Measurements from ENCODE around the gene TMEM115.
A peak's percentile ranks its signal among the peaks of the same experiment; 100 is the strongest.

TMEM115 gene, protein sequence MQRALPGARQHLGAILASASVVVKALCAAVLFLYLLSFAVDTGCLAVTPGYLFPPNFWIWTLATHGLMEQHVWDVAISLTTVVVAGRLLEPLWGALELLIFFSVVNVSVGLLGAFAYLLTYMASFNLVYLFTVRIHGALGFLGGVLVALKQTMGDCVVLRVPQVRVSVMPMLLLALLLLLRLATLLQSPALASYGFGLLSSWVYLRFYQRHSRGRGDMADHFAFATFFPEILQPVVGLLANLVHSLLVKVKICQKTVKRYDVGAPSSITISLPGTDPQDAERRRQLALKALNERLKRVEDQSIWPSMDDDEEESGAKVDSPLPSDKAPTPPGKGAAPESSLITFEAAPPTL

DNA sequence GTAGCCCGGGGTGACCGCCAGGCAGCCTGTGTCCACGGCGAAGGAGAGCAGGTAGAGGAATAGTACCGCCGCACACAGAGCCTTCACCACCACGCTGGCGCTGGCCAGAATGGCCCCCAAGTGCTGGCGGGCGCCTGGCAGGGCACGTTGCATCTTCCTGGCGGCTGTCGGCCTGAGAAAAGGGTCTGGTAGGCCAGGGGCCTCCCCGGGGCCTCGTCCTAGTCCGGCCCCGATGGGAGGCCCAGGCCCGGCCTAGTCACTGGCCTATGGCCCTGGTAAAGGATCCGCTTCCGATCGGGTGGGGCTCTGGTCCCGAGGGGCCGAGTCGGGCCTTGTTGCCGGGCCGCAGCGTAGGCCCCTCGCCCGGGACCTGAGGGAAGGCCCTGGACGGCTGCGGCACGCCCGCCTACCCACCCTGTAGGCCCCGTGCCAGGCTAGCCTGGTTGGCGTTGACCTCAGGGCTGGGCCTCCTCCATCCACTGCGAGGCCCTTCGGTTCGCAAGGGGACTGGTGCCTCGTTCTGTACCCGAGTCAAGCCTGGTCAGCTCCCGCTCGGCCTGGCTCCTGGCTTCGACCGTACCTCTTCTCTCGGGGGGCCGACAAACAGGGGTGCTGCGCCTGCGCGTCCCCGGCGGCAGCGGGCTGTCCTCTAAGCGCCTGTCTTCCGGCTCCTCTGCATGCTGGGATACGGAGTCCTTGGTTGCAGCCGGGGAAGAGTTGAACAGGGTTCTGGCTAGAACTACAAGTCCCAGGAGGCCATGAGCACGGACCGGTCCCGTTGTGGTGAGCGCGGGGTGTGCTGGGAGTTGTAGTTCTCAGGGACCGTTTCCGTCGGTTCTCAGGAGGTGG lies at the start of gene TMEM115:
Gene TMEM115, minus strand, starts transcription at position 611 of the 849 bp plus-strand sequence. Its CDS starts 458 bp downstream, at position 153.
- peak; percentile 97 to 98 (median 97) for DNase-seq

DNA sequence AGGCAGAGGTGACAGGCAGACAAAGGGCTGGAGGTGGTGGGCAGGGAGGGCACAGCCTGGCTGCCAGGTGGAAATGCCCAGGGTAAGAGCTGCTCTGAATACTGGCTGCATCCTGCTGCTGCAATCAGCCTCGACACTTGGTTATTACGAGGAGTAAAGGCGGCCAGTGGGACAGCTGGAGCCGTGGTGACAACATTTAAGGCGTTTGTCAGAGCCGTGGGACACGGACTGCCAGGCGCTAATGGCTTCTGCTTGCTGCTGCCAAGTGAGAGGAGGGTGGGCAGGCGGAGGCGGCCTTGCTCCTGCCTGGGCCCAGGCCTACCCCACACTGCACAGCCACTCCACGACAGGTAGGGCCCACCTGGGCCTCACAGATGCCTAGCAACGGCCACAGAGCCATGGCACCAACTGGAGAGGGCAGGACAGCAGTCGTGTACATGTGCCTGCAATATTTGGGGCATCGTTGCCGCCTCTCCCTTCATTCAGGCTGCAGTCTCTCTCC lies 49.2 kb upstream of the TMEM115 start:
- no peak for DNase-seq

GRCh38 chr3:50406487-50406886 lies 47.2 kb upstream of the TMEM115 start:
- no peak for DNase-seq

DNA sequence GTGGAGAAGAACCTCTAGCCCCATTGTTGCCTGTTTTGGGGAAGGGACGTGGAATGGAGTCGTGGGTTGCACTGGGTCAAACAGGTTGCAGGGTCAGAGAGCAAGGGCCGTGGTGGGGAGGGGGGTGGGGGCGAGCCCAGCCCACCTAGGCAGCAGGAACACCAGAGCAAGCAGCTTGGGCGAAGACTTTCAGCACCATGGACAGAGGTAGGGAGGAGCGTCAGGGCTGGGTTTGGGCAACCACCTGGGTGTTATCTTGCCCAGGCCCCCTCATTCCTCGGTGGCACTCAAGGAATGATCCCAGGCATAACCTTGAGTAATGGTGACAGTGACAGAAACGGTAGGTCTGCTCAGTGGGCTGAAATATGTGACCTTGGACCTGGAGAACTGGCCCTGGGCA lies 45.9 kb upstream of the TMEM115 start:
- DNase-seq, result peak in 2 of 3 donors; percentile 27 to 46

DNA sequence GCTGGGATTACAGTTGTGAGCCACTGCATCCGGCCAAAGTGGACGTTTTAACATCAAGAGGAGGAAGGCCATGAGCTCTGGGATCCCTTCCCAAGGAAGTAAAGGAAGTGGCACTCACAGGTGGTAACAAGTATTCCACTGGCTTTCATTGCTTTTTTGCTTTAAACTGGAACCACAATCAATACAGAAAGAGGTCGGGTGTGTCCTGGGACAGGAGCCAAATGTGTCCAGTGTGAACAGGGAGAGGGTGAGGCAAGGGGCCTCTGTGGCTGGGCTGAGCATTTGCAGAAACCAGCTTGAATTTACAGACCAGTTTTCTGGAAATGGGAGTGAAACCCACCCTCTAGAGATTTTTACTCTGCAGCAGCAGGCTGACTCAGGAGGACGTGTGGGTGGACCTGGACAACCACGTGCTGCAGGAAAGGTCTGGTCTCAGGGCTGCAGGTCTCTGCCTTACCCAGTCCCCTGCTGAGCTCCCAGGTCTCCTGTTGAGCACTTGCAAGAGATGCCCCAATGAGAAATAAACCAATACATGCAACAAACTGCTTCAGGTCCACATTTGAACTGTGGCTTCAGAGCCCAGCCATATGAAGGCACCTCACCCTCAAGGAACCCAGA lies 42.8 kb upstream of the TMEM115 start:
- no peak for DNase-seq

DNA sequence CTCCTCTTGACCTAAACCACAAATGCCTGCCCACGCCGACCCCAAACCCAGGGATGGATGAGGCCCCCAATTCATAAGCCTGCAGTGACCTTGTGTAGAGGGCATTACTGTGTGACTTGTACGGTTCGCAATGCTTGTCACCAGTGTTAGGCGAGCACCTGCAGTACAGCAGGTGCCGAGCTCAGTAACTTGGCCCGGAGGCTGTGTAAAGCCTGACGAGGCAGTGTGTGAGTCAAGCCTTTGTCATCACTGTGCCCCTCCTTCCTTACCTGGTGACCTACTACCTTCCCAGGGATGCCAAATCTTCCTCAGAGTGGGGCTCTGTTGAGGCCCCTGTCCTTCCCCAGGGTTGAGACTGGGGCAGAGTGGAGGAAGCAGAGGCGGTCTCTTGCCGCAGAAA lies 37.2 kb upstream of the TMEM115 start:
- no peak for DNase-seq

DNA sequence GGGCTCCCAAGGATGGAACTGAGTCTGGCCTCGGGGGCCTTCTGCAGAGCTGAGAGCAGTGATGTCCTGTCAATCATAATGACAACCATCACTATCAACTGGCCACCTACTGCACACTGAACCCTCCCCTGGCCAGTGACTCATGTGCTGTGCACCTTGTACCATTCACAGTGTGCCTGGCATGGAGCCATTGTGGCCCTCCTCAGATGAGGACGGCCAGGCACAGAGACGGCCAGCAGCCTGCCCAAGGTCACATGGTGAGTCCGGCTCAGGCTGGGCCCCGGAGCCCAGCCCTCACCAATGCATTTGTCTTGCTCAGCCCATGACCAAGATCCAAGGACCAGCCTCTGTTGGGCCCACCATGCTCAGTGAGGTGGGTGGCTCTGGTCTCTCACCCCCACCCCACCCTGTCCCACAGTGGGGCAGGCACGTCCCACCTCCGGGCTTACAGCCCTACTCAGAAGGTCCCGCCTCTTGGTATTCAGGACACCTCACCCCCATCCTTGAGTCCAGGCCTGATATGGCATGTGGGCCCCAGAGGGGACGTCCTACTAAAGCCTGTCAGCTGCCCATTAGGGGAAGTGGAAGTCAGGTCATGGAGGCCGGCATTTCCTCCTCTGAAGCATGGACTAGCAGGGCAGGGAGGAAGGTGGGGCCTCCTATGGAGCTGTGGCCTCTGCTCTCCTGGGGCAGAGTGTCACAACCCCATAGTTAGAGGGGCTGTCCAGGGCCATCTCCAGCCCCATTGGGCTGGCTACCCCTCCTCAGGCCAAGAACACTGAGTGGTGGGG lies 35.9 kb upstream of the TMEM115 start:
- peak; percentile 80 to 83 (median 82) for DNase-seq

DNA sequence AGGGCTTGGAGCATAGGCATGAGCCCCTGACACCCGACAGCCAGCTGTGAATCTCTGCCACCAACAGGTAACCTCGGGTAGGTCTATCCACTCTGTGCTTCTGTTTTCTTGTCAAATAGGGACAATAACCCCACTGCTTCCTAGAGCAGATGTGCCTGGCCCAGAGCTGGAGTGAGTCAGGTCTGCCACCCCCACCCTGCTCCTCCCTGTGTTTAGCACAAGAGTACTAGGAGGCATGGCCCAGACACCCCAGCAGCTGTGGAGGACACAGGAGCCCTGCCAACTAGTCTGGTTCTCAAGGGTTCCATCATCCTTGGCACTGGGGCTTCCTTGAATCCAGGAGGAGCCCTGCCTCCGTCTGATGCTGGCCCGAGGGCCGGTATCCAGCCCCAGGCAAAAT lies 33.7 kb upstream of the TMEM115 start:
- no peak for DNase-seq

GRCh38 chr3:50392101-50392715 lies 32.9 kb upstream of the TMEM115 start:
- no peak for DNase-seq

DNA sequence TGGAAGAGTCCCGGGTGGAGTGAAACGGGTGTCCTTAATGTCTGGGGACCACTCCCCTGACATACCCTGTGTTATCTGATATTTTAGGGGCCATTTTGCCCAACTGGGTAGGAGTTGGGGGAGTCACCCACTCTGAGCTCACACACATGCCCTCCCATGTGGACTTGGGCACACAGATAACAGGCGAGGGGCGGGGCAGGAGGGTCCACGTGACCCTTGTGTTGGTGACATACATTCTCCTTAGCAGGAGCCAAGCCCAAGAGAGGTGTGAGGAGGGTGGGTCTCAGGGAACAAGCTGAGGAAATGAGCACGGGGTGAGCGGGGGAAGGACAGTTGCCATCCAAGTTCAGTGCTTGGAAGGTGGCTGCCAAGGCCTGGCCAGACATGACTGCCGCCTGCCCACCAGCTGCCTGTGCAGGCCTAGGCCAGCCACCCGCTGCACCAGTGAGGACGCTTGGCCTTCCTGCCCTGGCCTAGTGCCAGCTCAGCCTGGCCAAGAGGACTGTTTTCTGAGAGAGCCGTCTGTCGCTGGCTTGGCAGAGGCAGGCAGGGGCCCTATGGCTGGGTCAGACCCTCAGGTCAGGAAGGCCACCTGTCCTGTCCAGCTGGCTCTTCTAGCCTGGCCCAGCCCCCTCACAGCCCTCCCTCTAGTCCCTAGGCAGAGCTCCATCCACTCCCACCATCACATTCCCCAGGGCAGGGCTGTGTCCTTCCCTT lies 31.3 kb upstream of the TMEM115 start:
- DNase-seq, result no peak

DNA sequence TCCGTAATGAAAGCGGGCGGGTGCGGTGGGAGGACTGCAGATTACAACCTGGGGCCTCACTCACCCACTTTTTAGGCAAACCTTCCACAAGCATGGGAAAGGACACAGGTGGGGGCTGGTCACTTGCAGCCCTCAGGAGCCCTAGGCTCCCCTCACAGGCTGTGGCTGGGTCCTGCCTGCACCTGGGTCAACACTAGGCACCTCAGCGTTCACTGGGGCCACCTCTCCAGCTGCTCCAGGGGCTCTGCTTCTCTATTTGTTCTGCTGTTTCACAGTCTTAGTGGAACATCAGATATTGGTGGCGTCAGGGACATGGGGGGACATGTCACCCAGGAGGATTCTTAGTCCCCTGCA lies 30.1 kb upstream of the TMEM115 start:
- no peak for DNase-seq

DNA sequence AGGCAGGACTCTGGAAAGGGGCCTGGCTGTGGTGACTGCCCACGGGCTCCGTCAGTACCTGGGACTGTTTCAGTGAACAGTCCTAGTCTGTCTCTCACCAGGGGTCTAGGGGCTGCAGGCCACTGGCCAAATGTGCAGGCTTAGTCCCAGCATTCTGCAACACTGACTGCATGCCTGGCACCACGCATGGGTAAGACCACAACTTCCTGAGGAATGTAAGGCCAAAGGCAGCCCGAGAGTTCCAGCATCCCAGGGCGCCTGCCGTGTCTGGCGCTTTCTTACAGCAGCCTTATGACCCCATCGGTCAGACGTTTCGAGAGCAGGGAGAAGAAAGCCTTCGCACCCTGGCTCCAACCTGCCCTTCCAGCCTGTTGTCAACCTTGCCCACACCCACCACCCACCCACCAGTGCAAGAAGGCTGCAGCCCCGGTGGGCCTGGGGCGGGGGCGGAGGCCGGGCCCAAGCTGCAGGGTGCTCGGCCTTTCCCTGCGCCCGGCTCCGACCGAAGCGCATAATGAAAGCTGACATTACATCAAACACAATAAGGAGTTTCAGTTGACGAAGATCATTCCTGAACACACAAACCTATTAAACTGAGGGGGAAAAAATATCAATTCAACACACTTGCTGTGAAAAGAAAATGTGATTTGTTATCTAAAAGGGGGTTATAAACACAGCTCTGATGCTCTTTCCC lies 29.5 kb upstream of the TMEM115 start:
- DNase-seq, result no peak

DNA sequence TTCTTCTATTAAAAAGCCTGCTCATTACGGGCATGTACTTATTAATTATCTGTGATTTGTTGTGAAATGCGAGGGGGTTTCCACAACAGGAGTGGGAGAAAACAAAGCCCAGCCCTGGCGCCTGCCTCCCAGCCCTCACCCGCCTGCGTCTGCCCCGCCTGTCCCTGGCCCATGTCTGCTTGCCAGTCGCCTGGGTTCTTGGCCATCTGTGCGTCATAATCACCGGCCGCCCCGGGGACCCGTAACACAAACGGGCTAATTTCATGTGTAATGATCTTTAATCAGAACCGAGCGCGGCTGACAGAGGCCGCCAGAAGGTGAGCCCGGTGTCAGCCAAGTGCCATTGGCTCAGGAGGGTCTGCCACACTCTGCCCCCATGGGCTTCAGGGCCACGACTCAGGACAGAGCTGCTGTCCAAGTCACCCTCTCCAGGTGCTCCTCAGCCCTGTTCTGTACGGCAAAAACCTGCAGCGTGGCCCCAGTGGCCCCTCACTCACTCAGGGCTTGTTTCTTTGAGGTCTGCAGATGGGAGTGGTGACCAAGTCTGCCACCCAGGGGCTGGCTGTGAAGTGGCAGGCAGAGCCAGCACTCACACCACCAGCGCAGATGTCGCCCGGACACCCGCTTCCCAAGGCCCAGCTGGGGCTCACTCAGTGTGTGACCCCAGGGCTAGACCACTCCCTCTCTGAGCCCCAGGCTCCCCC lies 28.8 kb upstream of the TMEM115 start:
- DNase-seq, result peak in 2 of 3 donors; percentile 6 to 9

GRCh38 chr3:50385754-50386153 lies 26.4 kb upstream of the TMEM115 start:
- no peak for DNase-seq

- DNase-seq, result no peak
These were observed 24.4 kb upstream of the TMEM115 start for GRCh38 chr3:50383750-50384149.

- no peak for DNase-seq
These were observed 23.4 kb upstream of the TMEM115 start for GRCh38 chr3:50382722-50383121.

DNA sequence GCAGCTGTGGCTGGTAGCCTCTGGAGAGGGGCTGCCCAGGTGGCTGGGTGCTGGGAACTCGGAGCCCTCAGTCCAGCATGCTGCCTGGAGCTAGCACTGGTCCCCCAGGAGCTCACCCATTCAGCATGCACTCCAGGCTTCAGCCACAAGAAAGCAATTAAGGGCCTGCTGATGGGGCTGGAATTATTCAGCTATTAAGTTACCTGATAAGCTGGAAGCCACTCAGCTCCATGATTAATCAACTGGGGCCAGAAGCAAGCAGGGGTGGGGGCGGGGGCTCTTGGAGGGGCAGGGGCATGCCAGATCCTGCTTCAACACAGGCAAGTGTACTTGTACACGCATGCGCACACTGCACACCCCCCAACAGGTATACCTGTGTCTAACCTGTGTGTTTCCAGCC lies 22.1 kb upstream of the TMEM115 start:
- DNase-seq, result no peak

GRCh38 chr3:50380405-50381085 lies 21.2 kb upstream of the TMEM115 start:
- no peak for DNase-seq

DNA sequence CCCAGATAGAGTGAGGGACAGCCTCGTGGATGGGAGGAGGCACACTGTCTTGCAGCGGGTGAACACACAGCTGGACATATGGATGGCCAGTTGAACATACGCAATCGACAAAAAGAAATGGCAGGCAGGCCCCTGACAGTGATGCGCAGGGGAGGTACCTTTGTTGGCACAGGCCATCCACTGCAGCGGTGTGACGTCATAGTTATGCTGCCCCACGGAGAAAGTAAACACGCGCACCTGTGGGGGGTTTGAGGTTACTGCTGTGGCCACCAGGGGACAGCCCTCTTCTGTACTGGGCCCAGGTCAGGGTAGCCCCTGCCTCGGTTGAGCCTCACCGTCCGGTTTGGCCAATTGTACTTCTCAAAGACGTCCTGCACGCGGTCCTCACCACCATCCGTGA lies 19.4 kb upstream of the TMEM115 start:
- no peak for DNase-seq

- no peak for DNase-seq
These were observed 18.7 kb upstream of the TMEM115 start for GRCh38 chr3:50378024-50378423.

Data from suppressor macrophage treated with lipopolysaccharide for 1 hour (primary cell).